Natural killer cell (primary cell): ENCODE data around the gene FLT3LG. TPM values are rescaled to one million over a fixed set of nuclear protein-coding genes. Genes with fewer than 3 reads are reported as not detected.
A peak's percentile ranks its signal among the peaks of the same experiment; 100 is the strongest.

Source experiments
- ATAC-seq, 3 donors: fragments of 150-1000 bp in 2 of 3; fragments of 200-7000 bp in 1 of 3; cut with Tn5 transposase; 1 replicate in 1 of 3; 2 replicates in 2 of 3; pipeline ENCODE4 v1.10.0; 2021; ENCODE audit warnings: mild to moderate bottlenecking in 2 of 3, moderate library complexity in 2 of 3
- DNase-seq, 2 donors: peaks; one replicate each; pipeline versions ENCODE4 v3.0.0 to v3.0.0-alpha.2; 2013 to 2021; ENCODE audit warnings: mixed read lengths in 1 of 2
- H3K27ac ChIP-seq: one replicate; pipeline ENCODE4 v1.5.1; 2013; ENCODE audit warnings: mild to moderate bottlenecking, low read length
- H3K27me3 ChIP-seq: one replicate; pipeline ENCODE4 v1.6.1; 2013; ENCODE audit warnings: low read length; ENCODE audit not compliant: control insufficient read depth, insufficient read depth
- H3K36me3 ChIP-seq: one replicate; pipeline ENCODE4 v1.6.1; 2013; ENCODE audit warnings: low read length; ENCODE audit not compliant: control insufficient read depth, insufficient read depth
- H3K4me1 ChIP-seq: one replicate; pipeline ENCODE4 v1.6.1; 2013; ENCODE audit warnings: low read length; ENCODE audit not compliant: control insufficient read depth, insufficient read depth
- H3K4me3 ChIP-seq: one replicate; pipeline ENCODE4 v1.5.1; 2013; ENCODE audit warnings: low read length
- H3K9me3 ChIP-seq: one replicate; pipeline ENCODE4 v1.6.1; 2013; ENCODE audit warnings: low read length; ENCODE audit not compliant: control insufficient read depth, insufficient read depth
- H3K27ac Mint-ChIP-seq, 2 donors: one replicate each; pipeline ENCODE4 v1.8.0; 2022; ENCODE audit warnings: mild to moderate bottlenecking in 2 of 2, mixed read lengths in 2 of 2, moderate library complexity in 1 of 2
- H3K27me3 Mint-ChIP-seq, 2 donors: one replicate each; pipeline ENCODE4 v1.8.0; 2022; ENCODE audit warnings: low read depth in 2 of 2, mixed read lengths in 2 of 2
- H3K36me3 Mint-ChIP-seq: one replicate; pipeline ENCODE4 v1.8.0; 2022; ENCODE audit warnings: mixed read lengths
- H3K4me1 Mint-ChIP-seq, 2 donors: one replicate each; pipeline ENCODE4 v1.8.0; 2022; ENCODE audit warnings: mixed read lengths in 2 of 2
- H3K4me3 Mint-ChIP-seq: one replicate; pipeline ENCODE4 v1.8.0; 2022; ENCODE audit warnings: mild to moderate bottlenecking, moderate library complexity, mixed read lengths
- H3K9me3 Mint-ChIP-seq, 2 donors: one replicate each; pipeline ENCODE4 v1.8.0; 2022; ENCODE audit warnings: mixed read lengths in 2 of 2
- CTCF ChIP-seq: fragments of 200-600 bp; IDR thresholded peaks from one replicate; pipeline ENCODE4 v1.8.0; 2022; ENCODE audit warnings: antibody characterized with exemption
- WGBS: methylation state at CpG from one replicate; pipeline ENCODE4 v1.1.7; 2013; ENCODE audit warnings: missing lambda C conversion rate; ENCODE audit not compliant: insufficient coverage; 5-methylcytosine and 5-hydroxymethylcytosine counted together
- intact Hi-C: fragments of 100-400 bp; cut with micrococcal nuclease; formaldehyde crosslinking; loops from one replicate; pipeline ENCODE4 v1.14.2; 2022
- total RNA-seq, 4 donors: library from RNA; stranded (reverse); fragments of 120-200 nt in 1 of 4; gene quantifications; one replicate each; pipeline versions ENCODE4 v1.2.3 to v1.2.4, GENCODE V29; 2013 to 2022

Gene FLT3LG
- total RNA-seq, 3 donors from 2014 or later (not counting 1 experiment from before 2014, with no cell fraction given): 44.7 to 65.7 (median 64.8) TPM

GRCh38 chr19:49515767-49516166 lies 41.8 kb downstream of the FLT3LG start:
- 54% methylated on average over 4 of the region's 4 CpGs for WGBS
- peak in 1 of 3 donors; percentile 44 for ATAC-seq
- intact Hi-C loops: no loop called here
- Histone ChIP-seq H3K4me3 (no peak overlapping the region), H3K27me3 (no peaks in the 10 kb centered on the region), H3K4me1 (peaks cover 34% of the 10 kb centered on the region), H3K27ac (no peak overlapping the region), H3K36me3 (no peaks in the 10 kb centered on the region), H3K9me3 (no peaks in the 10 kb centered on the region)
- no peaks in the 10 kb centered on the region for H3K36me3 Mint-ChIP-seq
- peaks cover 0 to 6% of the 10 kb centered on the region in 2 donors for H3K27me3 Mint-ChIP-seq
- H3K4me1 Mint-ChIP-seq: peaks cover 24 to 31% of the 10 kb centered on the region in 2 donors
- TF ChIP-seq CTCF: no peak
- no peak for DNase-seq
- no peaks in the 10 kb centered on the region for H3K9me3 Mint-ChIP-seq
- H3K4me3 Mint-ChIP-seq: peak overlapping the region; percentile 65
- H3K27ac Mint-ChIP-seq: no peak overlapping the region

GRCh38 chr19:49518033-49518432 lies 44.0 kb downstream of the FLT3LG start:
- Histone ChIP-seq H3K36me3 (no peaks in the 10 kb centered on the region), H3K4me1 (peaks cover 13% of the 10 kb centered on the region), H3K27ac (no peak overlapping the region), H3K27me3 (no peaks in the 10 kb centered on the region), H3K9me3 (no peaks in the 10 kb centered on the region), H3K4me3 (no peak overlapping the region)
- H3K4me3 Mint-ChIP-seq: no peak overlapping the region
- DNase-seq (no peak), ATAC-seq (no peak)
- H3K36me3 Mint-ChIP-seq: no peaks in the 10 kb centered on the region
- intact Hi-C loops: no loop called here
- no peak for TF ChIP-seq CTCF
- peaks cover 0 to 6% of the 10 kb centered on the region in 2 donors for H3K27me3 Mint-ChIP-seq
- H3K4me1 Mint-ChIP-seq: peaks cover 7 to 14% of the 10 kb centered on the region in 2 donors
- H3K27ac Mint-ChIP-seq: no peak overlapping the region
- H3K9me3 Mint-ChIP-seq: no peaks in the 10 kb centered on the region
- 92% methylated on average over 1 of the region's 3 CpGs for WGBS

GRCh38 chr19:49520705-49521319 lies 46.8 kb downstream of the FLT3LG start:
- TF ChIP-seq CTCF: no peak
- Mint-ChIP-seq H3K4me3 (no peak overlapping the region), H3K27ac (no peak overlapping the region), H3K9me3 (no peaks in the 10 kb centered on the region), H3K4me1 (peaks cover 0 to 3% of the 10 kb centered on the region in 2 donors), H3K27me3 (peaks cover 0 to 4% of the 10 kb centered on the region in 2 donors), H3K36me3 (no peaks in the 10 kb centered on the region)
- Histone ChIP-seq H3K4me3 (no peak overlapping the region), H3K4me1 (no peaks in the 10 kb centered on the region), H3K9me3 (no peaks in the 10 kb centered on the region), H3K36me3 (no peaks in the 10 kb centered on the region), H3K27me3 (no peaks in the 10 kb centered on the region), H3K27ac (no peak overlapping the region)
- intact Hi-C loops: no loop called here
- DNase-seq: no peak
- no peak for ATAC-seq
- 92% methylated on average over 13 of the region's 13 CpGs for WGBS
